Measurements from ENCODE around the gene LMNTD2.

The LMNTD2 gene

DNA sequence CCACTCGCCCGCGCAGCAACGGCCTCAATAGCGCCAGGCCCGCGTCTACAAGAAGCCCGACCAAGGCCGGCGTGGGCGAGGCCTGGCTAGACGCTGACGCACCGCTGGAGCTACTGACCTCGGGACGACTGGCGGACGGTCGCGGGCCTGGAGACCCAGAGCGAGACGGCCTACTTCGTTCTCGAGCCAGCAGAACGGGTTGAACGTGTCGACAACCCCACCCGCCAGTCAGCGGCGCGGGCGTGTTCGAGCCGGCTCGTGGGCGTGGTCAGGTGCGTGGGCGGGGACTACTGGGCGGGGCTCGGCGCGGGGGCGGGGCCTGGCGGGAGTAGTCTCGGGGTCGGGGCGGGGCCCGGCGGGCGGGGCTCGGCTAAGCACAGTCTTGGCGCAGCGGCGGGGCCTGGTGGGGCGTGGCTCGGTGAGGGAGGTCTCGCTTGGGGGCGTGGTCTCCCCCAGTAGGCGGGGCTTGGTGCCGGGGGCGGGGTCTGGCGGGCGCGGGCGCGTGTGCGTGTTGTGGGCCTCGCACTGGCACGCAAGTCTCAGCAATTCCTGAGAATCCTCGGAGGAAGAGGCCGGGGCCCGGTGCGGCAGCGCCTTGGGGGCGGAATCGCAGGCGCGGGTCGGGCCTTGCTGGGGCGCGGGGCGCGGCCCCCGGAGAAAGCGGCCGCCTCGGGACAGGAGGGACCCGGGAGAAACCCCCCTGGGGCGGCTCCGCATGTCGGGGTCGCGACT lies 53.4 kb downstream of the LMNTD2 start, which contains the start of gene RNH1:
Gene RNH1 (minus strand): TSS at position 248 of the 732 bp plus-strand sequence. CDS start 5,080 bp downstream, outside the sequence.
- peak; percentile 97 to 98 for DNase-seq

DNA sequence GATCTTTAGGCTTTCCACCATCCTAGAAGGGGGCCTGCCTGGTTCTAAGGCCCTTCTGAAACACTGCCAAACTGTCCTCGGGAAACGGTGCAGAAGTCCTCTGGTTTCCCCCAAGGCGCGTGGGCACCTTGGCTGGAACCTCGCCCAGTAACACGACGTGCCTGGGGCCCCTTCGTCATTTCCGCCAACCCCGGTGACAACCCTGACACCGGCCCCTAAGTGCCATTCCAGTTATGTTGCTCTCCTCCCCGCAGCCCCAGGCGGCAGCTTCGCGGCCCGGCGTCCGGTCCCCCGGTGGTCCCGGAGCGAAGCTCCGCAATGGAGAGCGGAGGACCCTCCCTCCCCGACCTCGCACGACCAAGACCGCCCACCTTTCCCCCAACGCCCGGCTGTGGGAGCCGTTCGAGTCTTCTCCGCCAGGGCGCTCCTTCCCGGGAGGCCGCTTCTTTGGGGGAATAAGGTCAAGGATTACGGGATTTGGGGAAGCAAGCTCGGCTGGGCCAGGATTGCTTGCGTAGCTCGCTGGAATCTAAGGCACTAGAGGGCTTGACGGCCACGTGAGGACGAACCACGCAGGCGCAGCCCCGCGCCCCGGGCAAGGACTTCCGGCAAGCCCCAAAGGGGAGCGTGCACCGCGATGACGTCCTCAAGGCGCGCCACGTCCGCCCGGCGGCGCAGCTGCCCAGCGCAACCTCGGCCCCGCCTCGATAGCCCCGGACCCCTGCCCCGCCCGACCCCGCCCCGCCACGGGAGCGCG lies 54.1 kb downstream of the LMNTD2 start:
- peak; percentile 97 for DNase-seq

DNA sequence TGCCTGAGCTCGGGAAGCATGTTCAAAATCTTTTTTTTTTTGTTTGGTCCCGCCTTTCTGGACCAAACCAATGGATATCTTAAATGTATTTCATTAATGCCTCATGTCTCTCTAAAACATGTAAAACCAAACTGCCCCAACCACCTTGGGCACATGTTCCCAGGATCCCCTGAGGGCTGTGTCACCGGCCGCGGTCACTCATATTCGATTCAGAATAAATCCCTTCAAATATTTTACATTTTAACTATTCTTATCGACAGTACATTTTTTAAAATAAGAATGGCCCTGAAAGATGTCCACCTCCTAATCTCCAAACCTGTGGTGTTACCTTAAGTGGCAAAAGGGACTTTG lies 55.6 kb downstream of the LMNTD2 start:
- DNase-seq, result no peak

Data from CD4-positive, alpha-beta T cell treated with Interferon alpha-2 for 1 hour (primary cell).